Measurements from ENCODE around the gene CD151. TPM values are rescaled to one million over a fixed set of nuclear protein-coding genes. Genes with fewer than 3 reads are reported as not detected.

Gene CD151
- polyA plus RNA-seq, 1 of the 3 experiments (the other 2 are of a cell fraction), result 922 TPM

- no peak for TF ChIP-seq RFX5 (IDR thresholded peaks at IDR 0.05; ENCODE audit: low read length)
- no peak for TF ChIP-seq ELF1 (IDR thresholded peaks at IDR 0.05)
- TF ChIP-seq RXRA (IDR thresholded peaks at IDR 0.05; ENCODE audit: borderline replicate concordance, low read depth), result no peak
- TF ChIP-seq FOSL2 (IDR thresholded peaks at IDR 0.05; ENCODE audit: borderline replicate concordance, low read depth), result no peak
- no peak for TF ChIP-seq NFIC (IDR thresholded peaks at IDR 0.05; ENCODE audit: borderline replicate concordance)
- TF ChIP-seq MXI1 (IDR thresholded peaks at IDR 0.05; ENCODE audit: low read depth, low read length), result peak; percentile 91
- TF ChIP-seq TCF12 (IDR thresholded peaks at IDR 0.05), result no peak
Observed at GRCh38 chr11:795634-796564, 36.9 kb upstream of the CD151 start (continued).

GRCh38 chr11:796565-797295 lies 36.0 kb upstream of the CD151 start:
- H3K27ac ChIP-seq (ENCODE audit: low read depth in 2 of 2, low read length in 1 of 2), result peak overlapping the region; percentile 93
- ChIA-PET POLR2A (interaction anchor here (0.6 to 2.2 kb wide), 3 partner anchors 12 to 235 kb away, joined by 3 to 14 read pairs (median 5); partner anchors contain the start of genes PNPLA2 and RPLP2), CTCF (interaction anchor here (0.6 to 6.3 kb wide), 4 partner anchors 13 to 68 kb away, joined by 3 to 43 read pairs (median 3); no protein-coding TSS in a partner anchor)
- H2AFZ ChIP-seq (ENCODE audit: low read depth), result no peak overlapping the region
- H3F3A ChIP-seq (replicated peaks; ENCODE audit: insufficient read depth), result peaks cover 14% of the 10 kb centered on the region
- peak overlapping the region; percentile 87 for H3K9ac ChIP-seq
- 32% methylated on average over 9 of the region's 18 CpGs for WGBS (ENCODE audit: low lambda C conversion rate)
- H3K27me3 ChIP-seq (ENCODE audit: insufficient read depth), result no peaks in the 10 kb centered on the region
- peaks cover 8 to 40% of the 10 kb centered on the region in 2 experiments; a peak in 2 of 4 replicates for H3K4me1 ChIP-seq (ENCODE audit: control insufficient read depth in 1 of 2, insufficient read depth in 2 of 2, low read depth in 1 of 2, low read length in 1 of 2)
- no peaks in the 10 kb centered on the region for H4K20me1 ChIP-seq (ENCODE audit: insufficient read depth)
- H3K79me2 ChIP-seq (ENCODE audit: insufficient read depth), result peaks cover 20% of the 10 kb centered on the region
- peak overlapping the region; percentile 90 to 92 for H3K4me3 ChIP-seq (ENCODE audit: low read depth in 2 of 2, low read length in 1 of 2)
- H3K9me3 ChIP-seq, result no peaks in the 10 kb centered on the region
- peak overlapping the region; percentile 100 for H3K4me2 ChIP-seq
- H3K36me3 ChIP-seq (replicated peaks in 1 of 2; ENCODE audit: control insufficient read depth in 1 of 2, insufficient read depth in 2 of 2, low read length in 1 of 2), result peaks cover 0 to 46% of the 10 kb centered on the region in 2 experiments
- no peaks in the 10 kb centered on the region for H3K9me2 ChIP-seq
- DNase-seq, result no peak
- no peak for TF ChIP-seq FOXM1 (IDR thresholded peaks at IDR 0.05; ENCODE audit: low read depth)
- TF ChIP-seq, protein P1, sequence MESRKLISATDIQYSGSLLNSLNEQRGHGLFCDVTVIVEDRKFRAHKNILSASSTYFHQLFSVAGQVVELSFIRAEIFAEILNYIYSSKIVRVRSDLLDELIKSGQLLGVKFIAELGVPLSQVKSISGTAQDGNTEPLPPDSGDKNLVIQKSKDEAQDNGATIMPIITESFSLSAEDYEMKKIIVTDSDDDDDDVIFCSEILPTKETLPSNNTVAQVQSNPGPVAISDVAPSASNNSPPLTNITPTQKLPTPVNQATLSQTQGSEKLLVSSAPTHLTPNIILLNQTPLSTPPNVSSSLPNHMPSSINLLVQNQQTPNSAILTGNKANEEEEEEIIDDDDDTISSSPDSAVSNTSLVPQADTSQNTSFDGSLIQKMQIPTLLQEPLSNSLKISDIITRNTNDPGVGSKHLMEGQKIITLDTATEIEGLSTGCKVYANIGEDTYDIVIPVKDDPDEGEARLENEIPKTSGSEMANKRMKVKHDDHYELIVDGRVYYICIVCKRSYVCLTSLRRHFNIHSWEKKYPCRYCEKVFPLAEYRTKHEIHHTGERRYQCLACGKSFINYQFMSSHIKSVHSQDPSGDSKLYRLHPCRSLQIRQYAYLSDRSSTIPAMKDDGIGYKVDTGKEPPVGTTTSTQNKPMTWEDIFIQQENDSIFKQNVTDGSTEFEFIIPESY (IDR thresholded peaks at IDR 0.05; ENCODE audit: borderline replicate concordance, low read depth), result no peak
- no peak for TF ChIP-seq NFIC (IDR thresholded peaks at IDR 0.05; ENCODE audit: borderline replicate concordance)
- no peak for TF ChIP-seq PBX3 (IDR thresholded peaks at IDR 0.05)
- TF ChIP-seq RCOR1 (IDR thresholded peaks at IDR 0.05; ENCODE audit: low read length), result no peak
- no peak for TF ChIP-seq ELF1 (IDR thresholded peaks at IDR 0.05)
- TF ChIP-seq TCF12 (IDR thresholded peaks at IDR 0.05), result no peak
- no peak for TF ChIP-seq POLR2AphosphoS5 (IDR thresholded peaks at IDR 0.05; ENCODE audit: low read depth, low read length)
- no peak for TF ChIP-seq RXRA (IDR thresholded peaks at IDR 0.05; ENCODE audit: borderline replicate concordance, low read depth)
- TF ChIP-seq, protein P2, sequence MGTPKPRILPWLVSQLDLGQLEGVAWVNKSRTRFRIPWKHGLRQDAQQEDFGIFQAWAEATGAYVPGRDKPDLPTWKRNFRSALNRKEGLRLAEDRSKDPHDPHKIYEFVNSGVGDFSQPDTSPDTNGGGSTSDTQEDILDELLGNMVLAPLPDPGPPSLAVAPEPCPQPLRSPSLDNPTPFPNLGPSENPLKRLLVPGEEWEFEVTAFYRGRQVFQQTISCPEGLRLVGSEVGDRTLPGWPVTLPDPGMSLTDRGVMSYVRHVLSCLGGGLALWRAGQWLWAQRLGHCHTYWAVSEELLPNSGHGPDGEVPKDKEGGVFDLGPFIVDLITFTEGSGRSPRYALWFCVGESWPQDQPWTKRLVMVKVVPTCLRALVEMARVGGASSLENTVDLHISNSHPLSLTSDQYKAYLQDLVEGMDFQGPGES (IDR thresholded peaks at IDR 0.05; ENCODE audit: low read depth, low read length), result no peak
- TF ChIP-seq USF1 (IDR thresholded peaks at IDR 0.05; ENCODE audit: borderline replicate concordance, low read depth), result no peak
- TF ChIP-seq REST (IDR thresholded peaks at IDR 0.05; ENCODE audit: low read depth, low read length), result no peak
- TF ChIP-seq GABPA (IDR thresholded peaks at IDR 0.05; ENCODE audit: low read depth), result no peak

Data from SK-N-SH (cell line).